ENCODE measurements around the gene ETFA.

The ETFA gene

DNA sequence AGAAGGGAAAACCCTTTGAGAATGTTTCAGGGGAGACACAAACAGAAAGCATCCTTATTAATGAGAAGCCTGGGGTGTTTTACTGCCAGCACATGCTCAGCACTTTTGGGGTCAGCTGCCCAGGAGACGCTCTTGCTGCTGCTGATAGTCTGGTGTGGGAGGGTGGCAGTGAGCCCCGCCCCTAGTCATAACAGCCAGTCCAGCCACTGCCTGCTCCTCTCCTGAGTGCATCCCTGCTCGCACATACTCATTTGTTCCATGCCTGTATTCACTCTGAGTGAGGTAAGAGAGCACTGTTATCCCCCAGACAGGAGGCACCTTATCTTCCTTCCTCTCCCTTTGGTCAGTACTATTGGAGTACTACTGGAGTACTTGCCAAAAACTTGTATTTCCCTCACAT is 101.3 kb downstream of the ETFA start:
- DNase-seq = no peak

DNA sequence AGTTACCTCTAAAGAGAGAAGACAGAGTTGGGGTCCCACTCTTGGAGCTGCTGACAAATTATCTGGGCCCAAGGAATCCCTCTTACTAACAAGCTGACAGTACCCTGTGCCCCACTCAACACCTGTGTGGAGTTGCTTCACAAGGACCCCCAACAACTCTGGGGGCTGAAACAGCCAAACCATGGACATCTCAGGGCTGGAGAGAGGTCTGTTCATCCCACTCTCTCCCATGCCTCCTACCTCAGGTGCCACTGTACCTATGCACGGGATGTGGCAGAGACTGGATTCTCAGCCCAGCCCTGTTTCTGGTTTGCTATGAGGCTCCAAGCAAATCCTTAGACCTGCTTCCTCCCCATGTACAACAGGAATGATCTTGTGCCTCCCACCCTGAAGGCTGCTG is 101.7 kb downstream of the ETFA start:
- DNase-seq = no peak

DNA sequence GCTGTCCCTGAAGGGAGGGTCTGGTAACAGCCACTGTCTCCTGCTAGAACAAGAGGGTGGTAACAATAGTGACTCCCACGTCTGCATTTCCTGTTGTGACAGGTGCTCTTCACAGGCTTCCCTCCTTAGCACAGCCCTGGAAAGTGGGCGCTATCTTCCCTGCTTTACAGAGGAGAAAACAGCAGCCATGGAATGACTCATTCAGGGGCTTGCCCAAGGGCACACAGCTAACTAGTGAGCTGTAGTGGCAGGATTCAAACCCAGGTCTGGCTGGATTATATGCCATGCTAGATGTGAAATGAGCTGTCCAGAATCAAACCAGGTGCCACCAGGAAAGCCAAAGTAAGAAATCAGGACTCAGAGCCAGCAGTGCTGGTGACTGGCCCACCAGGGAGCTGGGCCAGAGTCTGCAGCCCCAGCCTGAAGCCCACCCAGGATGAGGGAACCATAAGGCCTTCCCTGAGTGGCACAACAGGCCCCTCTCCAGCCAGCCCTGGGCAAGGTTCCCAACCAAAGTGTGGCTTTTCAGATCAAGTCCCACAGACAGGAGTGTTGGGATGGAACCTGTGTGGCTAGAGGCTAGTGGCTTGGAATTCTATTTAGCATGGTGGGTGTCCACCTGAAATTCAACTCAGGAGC is 102.4 kb downstream of the ETFA start:
- DNase-seq = no peak

DNA sequence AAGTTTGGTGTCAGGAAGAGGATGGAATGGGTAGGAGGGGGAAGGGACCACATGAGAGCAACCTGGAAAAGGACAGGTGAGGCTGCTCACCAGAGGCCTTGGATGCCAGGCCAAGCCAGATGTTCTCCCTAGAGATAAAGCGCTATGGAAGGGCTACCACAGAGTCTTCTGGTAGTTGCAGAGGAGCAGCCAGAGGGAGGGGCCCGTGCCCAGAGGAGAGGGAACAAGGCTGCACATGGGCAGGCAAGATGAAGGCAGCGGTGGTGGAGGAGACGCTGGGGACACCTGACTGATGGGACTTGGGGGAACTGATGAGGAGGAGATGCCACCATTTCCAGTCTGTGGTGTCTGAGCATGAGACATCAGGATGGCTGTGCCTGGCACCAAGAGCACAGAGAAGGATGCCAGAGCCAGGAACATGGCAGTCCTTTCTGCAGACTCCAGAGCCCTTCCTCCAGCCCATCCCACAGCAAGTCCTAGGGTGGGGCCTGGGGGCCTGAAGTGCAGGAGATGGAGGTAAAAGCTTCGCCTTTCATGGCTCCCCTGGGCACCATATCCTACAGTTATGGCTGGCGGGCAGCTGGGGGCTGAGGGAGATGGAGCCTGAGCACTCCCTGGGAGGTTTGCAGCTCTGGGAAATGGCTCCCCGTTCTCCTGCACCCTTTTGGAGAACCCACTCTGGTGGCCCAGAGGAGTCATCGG is 103.0 kb downstream of the ETFA start:
- DNase-seq = no peak

DNA sequence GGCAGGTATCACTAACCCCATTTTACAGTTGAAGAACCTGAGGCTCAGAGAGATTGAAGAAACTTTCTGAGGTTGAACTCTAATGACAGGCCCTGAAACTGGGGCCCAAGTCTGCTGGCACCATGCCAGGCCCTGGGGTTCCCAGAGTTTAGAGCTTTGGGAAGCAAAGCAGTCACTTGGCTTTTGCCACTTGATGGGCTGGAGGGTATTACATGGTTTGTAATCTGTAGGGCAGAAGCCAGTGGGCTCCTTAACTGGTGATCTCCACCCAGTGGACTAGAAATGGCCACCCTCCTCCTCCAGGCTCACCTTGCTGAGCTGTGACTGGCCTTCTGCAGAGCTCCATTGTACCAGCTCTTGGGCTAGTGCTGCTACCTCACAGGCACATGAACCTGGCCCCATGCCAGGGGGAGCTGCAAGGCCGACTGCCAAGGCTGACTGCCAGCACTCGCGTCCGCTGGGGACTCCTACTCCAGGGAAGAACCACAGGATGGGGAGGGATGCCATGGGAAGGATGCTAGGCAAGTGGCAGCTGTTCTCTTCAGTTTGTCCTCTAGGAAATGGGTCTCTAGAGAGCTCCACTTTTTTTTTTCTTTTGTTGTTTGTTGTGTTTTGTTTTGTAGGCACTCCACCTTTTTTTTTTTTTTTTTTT is 104.8 kb downstream of the ETFA start:
- peak; percentile 27 to 76 (median 73) for DNase-seq

DNA sequence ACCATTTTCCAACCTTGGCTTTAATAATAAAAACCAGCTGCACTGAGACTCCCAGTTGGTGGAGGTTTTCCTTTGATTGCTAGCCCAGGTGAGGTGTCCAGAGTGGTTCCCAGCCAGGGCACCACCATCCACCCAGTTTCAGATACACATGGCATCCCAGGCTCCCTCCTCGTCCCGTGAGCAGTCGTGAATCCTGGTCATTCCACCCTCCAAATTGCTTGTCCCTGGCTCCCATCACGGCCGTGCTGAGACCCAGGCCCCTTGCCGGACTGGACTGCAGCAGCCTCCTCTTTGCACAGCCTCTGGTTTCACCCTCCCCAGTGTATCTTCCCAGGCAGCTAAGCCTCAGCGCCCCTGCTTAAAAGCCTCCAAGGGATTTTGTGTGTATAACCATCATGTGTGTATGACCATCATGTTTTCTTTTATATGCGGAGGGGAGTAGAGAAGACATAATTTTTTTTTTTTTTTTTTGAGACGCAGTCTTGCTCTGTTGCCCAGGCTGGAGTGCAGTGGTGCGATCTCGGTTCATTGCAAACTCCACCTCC is 106.3 kb downstream of the ETFA start:
- DNase-seq = no peak

DNA sequence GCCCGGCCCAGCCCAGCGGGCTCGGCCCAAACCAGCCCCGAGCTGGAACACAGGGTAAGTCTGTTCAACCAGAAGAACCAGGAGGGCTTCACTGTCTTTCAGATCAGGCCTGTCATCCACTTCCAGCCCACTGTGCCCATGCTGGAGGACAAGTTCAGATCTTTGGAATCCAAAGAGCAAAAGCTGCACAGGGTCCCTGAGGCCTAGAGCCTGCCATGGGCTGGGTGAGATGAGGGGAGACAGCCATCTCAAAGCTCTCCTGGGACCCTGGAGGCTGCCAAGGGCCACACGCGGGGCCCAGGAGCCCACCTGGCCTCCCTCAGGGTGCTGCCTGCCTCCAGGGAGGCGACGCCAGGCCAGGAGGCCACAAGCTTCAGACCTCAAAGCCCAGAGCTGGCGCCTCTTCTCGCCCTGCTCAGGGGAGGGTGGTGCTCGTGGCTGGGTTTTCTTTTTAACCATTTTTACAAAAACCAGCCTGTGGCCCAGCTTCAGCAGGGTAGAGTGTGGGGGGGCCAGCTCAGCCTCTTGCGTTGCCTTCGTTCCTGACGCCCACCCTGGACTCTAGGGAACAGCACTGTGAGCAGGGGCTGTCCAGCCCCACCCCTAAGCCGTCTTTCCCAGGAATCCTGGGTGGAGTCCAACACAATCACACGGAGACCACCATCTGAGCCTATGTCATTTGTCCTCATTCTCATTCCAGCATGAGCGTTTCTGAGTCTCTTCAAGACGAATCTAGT is 107.0 kb downstream of the ETFA start:
- no peak for DNase-seq

DNA sequence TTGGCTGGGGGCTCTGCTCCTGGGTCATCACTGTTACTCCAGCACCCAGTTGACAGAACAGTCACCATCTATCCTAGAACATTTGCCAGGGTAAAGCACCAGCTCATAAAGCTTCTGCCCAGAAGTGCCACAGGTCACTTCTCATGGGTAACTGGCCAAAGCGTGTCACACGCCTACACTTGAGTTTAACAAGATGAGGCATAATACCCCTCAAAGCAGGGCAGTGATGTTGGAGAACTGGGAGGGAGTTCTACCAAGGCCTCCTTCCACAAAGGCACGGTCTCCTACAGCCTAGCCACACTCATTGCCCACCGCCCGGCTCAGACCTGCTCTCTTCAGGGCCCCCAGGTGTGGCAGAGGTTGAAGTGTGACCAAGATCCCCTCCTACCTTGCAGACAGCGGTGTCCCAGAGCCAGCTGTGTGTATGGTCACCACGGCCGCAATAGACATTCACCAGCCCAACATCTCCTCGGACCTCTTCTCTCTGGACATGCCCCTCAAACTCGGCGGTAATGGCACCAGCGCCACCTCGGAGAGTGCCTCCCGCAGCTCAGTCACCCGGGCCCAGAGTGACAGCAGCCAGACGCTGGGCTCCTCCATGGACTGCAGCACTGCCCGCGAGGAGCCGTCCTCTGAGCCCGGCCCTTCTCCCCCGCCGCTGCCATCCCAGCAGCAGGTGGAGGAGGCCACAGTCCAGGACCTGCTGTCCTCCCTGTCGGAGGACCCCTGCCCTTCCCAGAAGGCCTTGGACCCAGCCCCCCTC is 107.7 kb downstream of the ETFA start:
- no peak for DNase-seq

DNA sequence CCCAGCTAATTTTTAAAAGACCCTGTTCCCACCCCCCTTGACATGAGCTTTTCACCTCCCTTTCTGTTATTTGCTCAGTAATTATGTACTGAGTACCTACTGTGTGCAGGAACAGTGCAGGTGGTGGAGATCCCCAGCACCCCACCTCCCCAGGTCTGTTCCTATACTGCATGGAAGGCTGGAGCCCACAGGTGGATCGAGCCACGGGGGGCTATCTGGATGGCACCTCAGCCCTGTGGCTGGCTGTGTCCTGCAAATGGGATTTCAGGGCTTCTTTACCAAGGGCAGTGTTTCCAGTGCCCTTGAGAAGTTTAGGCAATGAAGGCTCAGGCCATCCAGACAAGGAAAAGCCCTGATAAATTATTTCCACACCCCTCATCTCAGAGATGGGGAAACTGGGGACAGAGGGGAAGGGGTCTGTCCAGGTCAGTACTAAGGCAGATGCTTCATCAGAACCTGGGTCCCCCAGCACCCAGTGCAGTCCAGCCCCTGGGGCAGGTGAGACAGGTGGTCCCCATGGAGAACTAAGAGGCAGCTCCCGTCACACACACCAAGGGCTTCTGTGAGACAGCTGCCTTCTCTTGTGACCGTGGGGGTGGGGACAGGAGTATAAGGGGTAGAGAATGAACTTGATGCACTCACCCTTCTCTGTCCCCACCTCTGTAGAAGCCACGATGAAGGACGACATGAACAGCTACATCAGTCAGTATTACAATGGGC is 109.6 kb downstream of the ETFA start:
- no peak for DNase-seq

DNA sequence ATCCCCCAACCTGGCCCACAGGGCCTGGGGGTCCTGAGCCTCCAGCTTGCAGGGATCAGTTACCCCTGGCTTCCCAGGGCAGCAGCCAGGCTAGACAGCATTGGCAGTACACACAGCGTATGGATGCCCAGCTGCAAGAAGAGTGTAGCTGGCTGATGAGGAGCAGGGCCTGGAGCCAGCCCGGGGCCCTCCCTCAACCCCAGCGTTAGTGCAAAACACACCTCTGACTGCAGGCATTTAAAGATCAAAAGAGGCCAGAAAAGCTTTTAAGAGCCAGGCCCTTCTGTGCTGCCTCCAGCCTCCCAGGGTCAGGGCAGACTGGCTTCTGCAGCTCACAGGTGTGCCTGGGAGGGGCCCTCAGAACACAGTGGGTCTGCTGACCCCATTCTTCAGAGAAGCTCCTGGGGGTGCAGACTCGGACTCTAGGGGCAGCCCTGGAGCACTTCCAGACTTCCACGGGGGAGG is 110.6 kb downstream of the ETFA start:
- DNase-seq = no peak

DNA sequence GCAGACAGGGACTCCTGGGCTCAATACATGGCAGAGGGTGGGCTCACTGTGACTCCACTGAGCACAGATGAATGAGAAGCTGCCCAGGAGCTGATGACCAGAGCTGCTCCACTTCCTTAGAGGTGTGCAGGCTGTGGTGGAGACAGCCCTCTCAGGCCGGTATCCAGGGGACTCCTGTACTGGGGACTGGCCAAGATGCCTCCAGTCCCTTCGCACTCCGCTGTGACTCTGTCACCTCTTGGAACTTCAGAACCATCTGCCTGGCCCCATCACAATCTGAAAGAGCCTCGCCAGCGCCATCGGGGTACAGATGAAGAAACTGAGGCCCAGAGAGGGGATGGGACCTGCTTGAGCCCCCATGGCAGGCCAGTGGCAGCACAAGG is 111.2 kb downstream of the ETFA start:
- no peak for DNase-seq

DNA sequence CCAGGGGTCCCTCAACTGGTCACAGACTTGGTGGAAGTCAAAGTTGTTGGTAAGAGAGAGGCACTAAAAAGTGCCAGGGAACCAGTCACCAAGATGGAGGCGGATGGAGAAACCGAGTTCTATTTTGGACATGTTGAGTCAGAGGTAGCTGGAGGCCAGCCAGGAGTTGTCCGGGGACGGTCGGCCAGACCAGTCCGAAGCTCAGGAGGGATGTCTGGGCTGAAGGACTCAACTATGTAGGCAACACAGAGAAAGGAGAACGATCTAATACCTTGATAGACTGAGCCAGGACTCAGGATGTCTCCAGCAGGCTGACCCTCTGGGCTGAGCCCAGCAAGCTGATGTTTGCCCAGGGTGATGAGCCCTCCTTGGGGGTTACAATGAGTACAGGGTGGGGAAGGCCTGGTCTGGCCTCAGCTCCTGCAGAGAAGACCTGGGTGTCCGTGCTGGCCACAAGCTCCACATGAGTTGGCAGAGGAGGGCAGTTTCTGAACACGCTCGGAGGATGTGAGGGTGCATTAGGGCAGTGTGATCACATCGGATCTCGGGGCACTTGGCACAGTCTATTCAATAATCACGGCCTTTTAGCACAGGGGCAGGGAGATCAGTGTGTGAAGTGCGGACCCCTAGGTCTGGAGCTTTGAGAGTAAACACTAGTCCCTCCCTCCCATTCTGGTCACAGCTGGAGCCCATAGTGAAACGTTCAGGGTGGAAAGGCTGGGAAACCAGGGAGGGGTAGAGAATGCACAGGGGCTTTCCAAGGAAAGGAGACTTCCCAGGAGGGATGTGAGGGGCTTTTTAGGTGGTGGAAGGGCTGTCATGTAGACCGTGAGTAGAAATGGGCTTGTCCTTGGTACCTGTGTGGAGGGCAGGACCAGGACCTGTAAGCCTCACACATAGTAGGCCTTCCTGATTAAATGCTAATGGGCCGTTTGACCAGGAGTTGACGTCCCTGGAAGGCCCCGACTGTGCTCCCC is 111.9 kb downstream of the ETFA start:
- no peak for DNase-seq

DNA sequence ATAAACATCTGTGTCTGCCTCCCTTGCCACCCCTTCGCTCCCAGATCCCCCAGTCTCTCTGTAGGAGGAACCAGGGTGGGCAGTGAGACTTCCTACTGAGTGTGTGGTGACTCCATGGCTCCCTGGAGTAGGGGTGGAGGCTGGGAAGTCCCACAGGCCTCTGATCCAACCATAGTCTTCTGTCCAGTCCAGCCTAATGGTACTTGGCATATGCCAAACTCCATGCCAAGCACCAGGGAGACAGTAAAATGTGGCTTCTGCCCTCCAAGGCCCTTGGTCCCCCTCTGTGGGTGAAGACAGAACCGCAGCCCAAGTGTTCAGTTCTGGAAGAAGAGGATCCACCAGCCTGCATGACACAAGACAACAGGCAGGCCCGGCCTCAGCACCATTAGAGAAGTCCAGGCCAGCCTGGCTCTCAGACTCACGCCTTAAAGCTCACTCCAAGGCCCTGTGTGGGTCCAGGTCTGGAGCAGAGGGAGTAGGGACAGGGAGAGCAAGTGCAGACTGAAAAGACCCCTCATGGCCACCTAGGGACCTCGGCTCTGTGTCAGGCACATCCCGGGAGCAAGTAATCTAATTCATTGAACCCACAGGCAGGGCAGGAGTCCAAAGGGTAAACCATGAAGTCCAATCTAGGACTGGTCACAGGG is 112.7 kb downstream of the ETFA start:
- no peak for DNase-seq

DNA sequence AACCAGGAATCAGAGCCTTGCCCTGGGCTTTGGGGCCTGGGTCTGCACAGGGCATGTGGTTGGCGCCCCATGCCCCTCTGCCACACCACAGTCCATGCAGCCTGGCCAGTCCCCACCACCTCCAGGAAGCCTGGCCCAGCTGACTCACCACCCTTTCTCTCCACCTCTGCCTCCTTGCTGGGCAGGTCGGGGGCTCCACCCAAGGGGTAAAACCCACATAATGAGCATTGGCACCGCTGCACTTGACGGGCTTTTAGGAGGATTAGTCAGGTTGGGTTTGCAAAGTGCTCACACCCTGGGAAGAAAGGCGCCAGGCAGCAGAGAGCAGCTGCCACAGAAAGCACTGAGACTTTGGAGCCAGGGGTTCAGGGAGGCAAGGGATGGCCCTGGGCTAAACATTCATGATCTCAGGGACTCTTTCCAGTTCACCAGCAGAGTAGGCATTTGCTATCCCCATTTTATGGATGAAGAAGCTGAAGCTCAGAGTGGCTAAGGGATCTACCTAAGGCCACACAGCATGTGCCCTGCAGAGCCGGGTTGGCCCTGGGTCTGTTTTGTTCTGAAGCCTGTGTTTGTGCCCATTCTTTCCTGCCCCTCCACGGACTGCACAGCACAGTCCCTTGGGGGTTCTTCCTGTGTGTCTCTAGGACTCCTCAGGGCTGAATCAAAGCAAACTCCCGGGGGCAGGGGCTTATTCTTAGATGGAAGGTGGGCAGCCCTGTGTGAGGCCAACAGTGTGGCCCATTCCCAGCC is 113.4 kb downstream of the ETFA start:
- DNase-seq = no peak

DNA sequence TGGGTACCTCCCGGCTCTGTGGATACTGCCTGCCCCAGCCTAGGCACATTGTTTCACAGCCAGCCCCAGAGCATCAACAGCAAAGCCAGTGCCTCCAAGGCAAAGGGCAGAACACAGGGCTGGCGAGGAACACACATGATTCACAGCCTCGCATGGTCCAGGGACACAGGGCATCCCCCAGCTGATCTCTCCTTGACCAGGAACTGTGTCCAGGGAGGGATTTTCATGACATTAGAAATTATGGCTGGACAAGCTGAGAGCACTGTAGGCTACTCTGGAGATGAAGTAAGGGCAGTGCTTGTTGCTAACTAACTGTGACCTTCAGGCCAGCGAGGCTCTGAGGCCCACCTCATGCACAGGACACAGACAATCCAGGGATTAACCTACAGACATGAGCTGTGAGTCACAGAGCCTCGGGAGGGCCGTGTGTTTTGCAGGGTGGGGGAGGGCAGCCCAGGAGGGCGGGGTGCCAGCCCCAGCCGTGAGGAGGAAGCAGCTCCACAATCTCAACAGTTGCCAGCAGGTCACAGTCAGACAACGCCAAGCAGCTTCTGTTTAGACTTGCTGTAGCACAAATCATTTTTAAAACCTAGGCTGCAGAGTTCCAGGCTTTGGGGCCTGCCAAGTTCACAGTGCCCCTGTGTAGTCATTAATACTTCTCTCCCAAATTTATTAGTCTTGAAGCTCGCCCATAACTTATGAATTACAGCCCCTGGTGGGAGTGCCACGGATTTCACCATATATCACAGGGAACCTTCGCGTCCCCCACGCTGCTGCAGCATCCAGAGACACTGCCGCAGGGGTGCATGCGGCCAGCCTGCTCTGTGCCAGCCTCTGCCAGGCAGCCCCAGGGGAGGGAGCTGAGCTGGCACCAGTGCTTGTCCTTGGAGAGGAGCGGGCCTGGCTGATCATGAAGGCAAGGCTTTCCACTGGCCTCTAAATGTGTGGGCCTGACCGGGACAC is 114.7 kb downstream of the ETFA start:
- DNase-seq = peak in 2 of 3 experiments; percentile 13 to 15

DNA sequence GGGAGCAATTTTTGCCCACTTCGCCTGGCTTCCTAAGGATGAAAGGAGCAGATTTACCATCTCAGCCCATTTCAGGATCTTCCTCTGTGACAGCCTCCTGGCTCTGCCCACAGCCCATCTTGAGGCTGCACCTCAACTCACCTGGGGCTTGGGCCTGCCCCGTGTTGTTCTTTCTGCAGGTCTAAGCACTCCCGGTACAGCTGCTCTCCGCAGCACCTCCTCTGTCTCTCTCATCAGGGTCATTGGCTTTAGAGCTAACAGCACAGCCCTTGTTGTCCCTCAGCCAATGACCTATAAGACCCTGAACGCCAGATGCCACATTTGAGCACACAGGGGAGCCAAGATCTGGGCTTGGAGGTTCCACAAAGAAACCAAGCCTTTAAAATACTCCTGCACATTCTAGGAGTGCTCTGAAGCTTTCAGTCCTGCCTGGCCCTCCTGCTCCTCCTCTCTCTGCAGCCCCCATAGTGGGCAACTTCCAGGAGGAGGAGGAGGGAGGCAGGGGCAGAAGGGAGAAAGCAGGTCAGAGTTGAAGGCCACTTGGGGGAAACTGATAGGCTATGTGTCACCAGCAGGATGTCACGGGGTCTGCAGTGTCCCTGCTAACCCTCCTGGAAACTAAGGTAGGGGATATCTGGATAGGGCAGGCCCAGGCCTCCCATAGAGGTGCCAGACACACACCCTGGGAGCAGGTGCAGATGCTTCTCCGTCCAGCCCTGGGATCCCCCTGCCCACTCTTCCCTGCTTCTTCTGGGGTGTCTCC is 115.6 kb downstream of the ETFA start:
- no peak for DNase-seq

DNA sequence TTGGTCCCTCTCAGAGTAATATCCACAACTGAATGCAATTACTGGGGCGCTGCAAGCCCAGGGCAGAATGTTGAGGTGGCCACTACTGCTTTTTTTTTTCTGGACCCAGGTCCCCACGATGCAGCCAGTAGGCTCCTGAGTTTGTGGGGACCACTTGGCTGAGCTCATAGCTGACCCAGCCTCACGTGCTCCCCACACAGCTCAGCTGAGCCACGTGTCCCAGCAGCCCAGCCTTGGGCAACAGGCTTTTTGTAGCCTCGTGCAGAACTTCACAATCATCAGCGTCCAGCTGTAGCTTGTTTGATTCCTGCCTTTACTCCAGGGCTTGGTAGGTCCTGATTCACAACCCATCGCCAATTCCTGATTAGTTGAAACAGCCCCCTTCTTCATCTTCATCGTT is 117.3 kb downstream of the ETFA start:
- no peak for DNase-seq

Measured in NCI-H1417 (cell line).